Lower leg skin (tissue), 3 donors: ENCODE data around the gene IL32.
"Not testable (repeated sequence)": the region's sequence is repeated elsewhere in the genome, so short reads cannot be mapped to it uniquely, and the experiment has no call there.

ENCODE experiments used
- POLR2A ChIP-seq, 2 donors: fragments of 450-650 bp; IDR thresholded peaks; one replicate each; pipeline ENCODE4 v1.6.1; 2016 to 2017; ENCODE audit warnings: antibody characterized with exemption in 2 of 2, mild to moderate bottlenecking in 1 of 2, moderate library complexity in 1 of 2
- TF ChIP-seq, protein P1 (sequence below), 3 donors: fragments of 450-650 bp; IDR thresholded peaks; one replicate each; pipeline ENCODE4 v1.5.1; 2016; ENCODE audit warnings: antibody characterized with exemption in 3 of 3, mild to moderate bottlenecking in 3 of 3, moderate library complexity in 2 of 3

DNA sequence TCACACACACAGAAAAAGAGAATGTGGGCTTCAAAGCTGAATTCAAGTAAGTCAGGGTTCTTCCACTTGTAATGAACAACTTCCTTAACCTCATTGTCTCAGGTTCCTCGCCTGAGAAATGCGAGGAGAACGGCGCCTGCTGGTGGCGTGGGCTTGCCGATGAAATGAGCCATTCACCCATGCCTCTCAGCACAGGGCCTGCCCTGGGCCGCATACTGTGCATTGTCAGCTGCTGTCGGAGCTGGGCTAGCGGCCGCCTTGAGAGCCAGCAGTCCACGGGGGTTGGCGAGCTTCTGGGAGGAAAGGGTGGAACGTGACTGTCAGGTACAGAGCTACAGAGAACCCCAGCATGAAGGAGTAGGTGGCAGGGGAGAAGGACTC, 12.1 kb upstream of the IL32 start:
- not testable (repeated sequence) for TF ChIP-seq POLR2A (IDR thresholded peaks at IDR 0.05)
- TF ChIP-seq, protein P1, sequence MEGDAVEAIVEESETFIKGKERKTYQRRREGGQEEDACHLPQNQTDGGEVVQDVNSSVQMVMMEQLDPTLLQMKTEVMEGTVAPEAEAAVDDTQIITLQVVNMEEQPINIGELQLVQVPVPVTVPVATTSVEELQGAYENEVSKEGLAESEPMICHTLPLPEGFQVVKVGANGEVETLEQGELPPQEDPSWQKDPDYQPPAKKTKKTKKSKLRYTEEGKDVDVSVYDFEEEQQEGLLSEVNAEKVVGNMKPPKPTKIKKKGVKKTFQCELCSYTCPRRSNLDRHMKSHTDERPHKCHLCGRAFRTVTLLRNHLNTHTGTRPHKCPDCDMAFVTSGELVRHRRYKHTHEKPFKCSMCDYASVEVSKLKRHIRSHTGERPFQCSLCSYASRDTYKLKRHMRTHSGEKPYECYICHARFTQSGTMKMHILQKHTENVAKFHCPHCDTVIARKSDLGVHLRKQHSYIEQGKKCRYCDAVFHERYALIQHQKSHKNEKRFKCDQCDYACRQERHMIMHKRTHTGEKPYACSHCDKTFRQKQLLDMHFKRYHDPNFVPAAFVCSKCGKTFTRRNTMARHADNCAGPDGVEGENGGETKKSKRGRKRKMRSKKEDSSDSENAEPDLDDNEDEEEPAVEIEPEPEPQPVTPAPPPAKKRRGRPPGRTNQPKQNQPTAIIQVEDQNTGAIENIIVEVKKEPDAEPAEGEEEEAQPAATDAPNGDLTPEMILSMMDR (IDR thresholded peaks at IDR 0.05): not testable (repeated sequence)
